Raji (cell line): Measurements from ENCODE around the gene STATH.
"Not testable (repeated sequence)": the region's sequence is repeated elsewhere in the genome, so short reads cannot be mapped to it uniquely, and the experiment has no call there.

Experiments used
- POLR2A ChIP-seq: IDR thresholded peaks from 2 replicates; pipeline ENCODE4 v1.6.1; 2011; ENCODE audit warnings: low read depth, low read length, control low read depth; ENCODE audit not compliant: insufficient read depth

STATH gene

GRCh38 chr4:70028159-70028558 is 32.4 kb downstream of the STATH start, which contains the start of gene HTN3:
Gene HTN3 (plus strand): TSS chr4:70028459. CDS start chr4:70030741, 2,282 bp downstream.
- not testable (repeated sequence) for TF ChIP-seq POLR2A

DNA sequence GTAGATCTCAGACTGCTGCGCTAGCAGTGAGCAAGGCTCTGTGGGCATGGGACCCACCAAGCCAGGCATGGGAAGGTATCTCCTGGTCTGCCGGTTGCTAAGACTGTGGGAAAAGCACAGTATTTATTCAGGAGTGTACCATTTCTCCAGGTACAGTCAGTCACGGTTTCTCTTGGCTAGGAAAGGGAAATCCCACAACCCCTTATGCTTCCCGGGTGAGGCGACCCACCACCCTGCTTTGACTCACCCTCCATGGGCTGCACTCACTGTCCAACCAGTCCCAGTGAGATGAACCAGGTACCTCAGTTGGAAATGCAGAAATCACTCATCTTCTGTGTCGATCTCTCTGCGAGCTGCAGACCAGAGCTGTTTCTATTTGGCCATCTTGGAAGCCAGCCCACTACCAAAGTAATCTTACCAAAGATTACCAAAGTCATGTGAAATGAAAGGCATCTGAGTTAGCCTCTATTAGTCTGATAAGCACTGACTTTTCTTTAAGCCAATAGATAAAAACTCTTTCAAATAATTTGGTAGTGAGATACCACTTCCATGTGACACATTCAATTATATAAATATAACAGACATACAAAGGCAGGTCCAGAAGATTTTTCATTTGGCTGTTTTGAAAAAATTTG is 46.0 kb downstream of the STATH start:
- no peak for TF ChIP-seq POLR2A

- TF ChIP-seq POLR2A = not testable (repeated sequence)
These were observed 54.4 kb downstream of the STATH start, which contains the start of gene HTN1 for GRCh38 chr4:70050138-70050537. Gene HTN1 (plus strand): TSS chr4:70050438. CDS start chr4:70053077, 2,639 bp downstream.
